Osteoblast (primary cell): ENCODE data around the gene EML3. TPM values are rescaled to one million over a fixed set of nuclear protein-coding genes. Genes with fewer than 3 reads are reported as not detected.
A peak's percentile ranks its signal among the peaks of the same experiment; 100 is the strongest.

Experiments used
- DNase-seq: peaks from one replicate; pipeline ENCODE4 v3.0.0; 2011; ENCODE audit warnings: low spot score, mixed read lengths; ENCODE audit not compliant: insufficient read length; ENCODE audit errors: missing footprints
- H2AFZ ChIP-seq: 2 replicates; pipeline ENCODE4 v1.6.0; 2011; ENCODE audit warnings: mild to moderate bottlenecking, low read length
- H3K27ac ChIP-seq: 2 replicates; pipeline ENCODE4 v1.5.1; 2011; ENCODE audit warnings: mild to moderate bottlenecking, low read depth, low read length, moderate library complexity
- H3K27me3 ChIP-seq: 2 replicates; pipeline ENCODE4 v1.6.0; 2012; ENCODE audit warnings: mild to moderate bottlenecking, control low read depth, inconsistent platforms, low read length, moderate library complexity; ENCODE audit not compliant: insufficient read depth
- H3K36me3 ChIP-seq: 2 replicates; pipeline ENCODE4 v1.5.1; 2011; ENCODE audit warnings: mild to moderate bottlenecking, low read length, control low read depth, moderate library complexity; ENCODE audit not compliant: insufficient read depth
- H3K4me1 ChIP-seq: 2 replicates; pipeline ENCODE4 v1.5.1; 2011; ENCODE audit warnings: mild to moderate bottlenecking, low read length, control low read depth, moderate library complexity; ENCODE audit not compliant: insufficient read depth
- H3K4me2 ChIP-seq: 2 replicates; pipeline ENCODE4 v1.6.0; 2011; ENCODE audit warnings: mild to moderate bottlenecking, low read length; ENCODE audit not compliant: insufficient read depth
- H3K4me3 ChIP-seq: fragments of 200-600 bp; sonication (generic); 3 replicates; pipeline ENCODE4 v1.5.1; 2012; ENCODE audit warnings: mild to moderate bottlenecking, low read length, inconsistent platforms; ENCODE audit not compliant: insufficient read depth
- H3K79me2 ChIP-seq: 2 replicates; pipeline ENCODE4 v1.6.0; 2012; ENCODE audit warnings: mild to moderate bottlenecking, low read length, control low read depth, inconsistent platforms; ENCODE audit not compliant: insufficient read depth
- H3K9me3 ChIP-seq: 2 replicates; pipeline ENCODE4 v1.5.1; 2011; ENCODE audit warnings: low read depth, low read length, control low read depth
- H4K20me1 ChIP-seq: 2 replicates; pipeline ENCODE4 v1.6.0; 2012; ENCODE audit warnings: mild to moderate bottlenecking, low read length, control low read depth; ENCODE audit not compliant: insufficient read depth
- total RNA-seq: library from RNA; depleted of rRNA; stranded (reverse); fragments of >200 nt; gene quantifications from 2 replicates; pipeline ENCODE4 v1.2.3, GENCODE V29; 2012
- TF ChIP-seq, protein P1 (sequence below): IDR thresholded peaks from 2 replicates; pipeline ENCODE4 v1.5.1; 2011; ENCODE audit warnings: mild to moderate bottlenecking, low read depth, low read length, moderate library complexity; ENCODE audit errors: extremely low read depth

EML3 gene
- total RNA-seq, 1 donor = 26.4 TPM

DNA sequence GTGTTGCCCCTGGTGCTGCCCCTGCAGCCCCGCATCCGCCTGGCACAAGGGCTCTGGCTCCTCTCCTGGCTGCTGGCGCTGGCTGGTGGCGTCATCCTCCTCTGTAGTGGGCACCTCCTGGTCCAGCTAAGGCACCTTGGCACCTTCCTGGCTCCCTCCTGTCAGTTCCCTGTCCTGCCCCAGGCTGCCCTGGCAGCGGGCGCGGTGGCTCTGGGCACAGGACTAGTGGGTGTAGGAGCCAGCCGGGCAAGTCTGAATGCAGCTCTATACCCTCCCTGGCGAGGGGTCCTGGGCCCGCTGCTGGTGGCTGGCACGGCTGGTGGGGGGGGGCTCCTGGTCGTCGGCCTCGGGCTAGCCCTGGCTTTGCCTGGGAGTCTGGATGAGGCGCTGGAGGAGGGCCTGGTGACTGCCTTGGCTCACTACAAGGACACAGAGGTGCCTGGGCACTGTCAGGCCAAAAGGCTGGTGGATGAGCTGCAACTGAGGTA, 760 bp upstream of the EML3 start:
- DNase-seq = peak; percentile 85
- TF ChIP-seq, protein P1, sequence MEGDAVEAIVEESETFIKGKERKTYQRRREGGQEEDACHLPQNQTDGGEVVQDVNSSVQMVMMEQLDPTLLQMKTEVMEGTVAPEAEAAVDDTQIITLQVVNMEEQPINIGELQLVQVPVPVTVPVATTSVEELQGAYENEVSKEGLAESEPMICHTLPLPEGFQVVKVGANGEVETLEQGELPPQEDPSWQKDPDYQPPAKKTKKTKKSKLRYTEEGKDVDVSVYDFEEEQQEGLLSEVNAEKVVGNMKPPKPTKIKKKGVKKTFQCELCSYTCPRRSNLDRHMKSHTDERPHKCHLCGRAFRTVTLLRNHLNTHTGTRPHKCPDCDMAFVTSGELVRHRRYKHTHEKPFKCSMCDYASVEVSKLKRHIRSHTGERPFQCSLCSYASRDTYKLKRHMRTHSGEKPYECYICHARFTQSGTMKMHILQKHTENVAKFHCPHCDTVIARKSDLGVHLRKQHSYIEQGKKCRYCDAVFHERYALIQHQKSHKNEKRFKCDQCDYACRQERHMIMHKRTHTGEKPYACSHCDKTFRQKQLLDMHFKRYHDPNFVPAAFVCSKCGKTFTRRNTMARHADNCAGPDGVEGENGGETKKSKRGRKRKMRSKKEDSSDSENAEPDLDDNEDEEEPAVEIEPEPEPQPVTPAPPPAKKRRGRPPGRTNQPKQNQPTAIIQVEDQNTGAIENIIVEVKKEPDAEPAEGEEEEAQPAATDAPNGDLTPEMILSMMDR = no peak
- H3K4me3 ChIP-seq = peak overlapping the region; percentile 92
- peak overlapping the region; percentile 51 for H2AFZ ChIP-seq
- H3K9me3 ChIP-seq = no peaks in the 10 kb centered on the region
- no peaks in the 10 kb centered on the region for H3K27me3 ChIP-seq
- peaks cover 11% of the 10 kb centered on the region for H3K4me1 ChIP-seq
- peak overlapping the region; percentile 98 for H3K4me2 ChIP-seq
- H3K27ac ChIP-seq = peak overlapping the region; percentile 45
- H3K36me3 ChIP-seq = peaks cover 29% of the 10 kb centered on the region
- H4K20me1 ChIP-seq = peaks cover 2% of the 10 kb centered on the region
- H3K79me2 ChIP-seq = peaks cover 11% of the 10 kb centered on the region

DNA sequence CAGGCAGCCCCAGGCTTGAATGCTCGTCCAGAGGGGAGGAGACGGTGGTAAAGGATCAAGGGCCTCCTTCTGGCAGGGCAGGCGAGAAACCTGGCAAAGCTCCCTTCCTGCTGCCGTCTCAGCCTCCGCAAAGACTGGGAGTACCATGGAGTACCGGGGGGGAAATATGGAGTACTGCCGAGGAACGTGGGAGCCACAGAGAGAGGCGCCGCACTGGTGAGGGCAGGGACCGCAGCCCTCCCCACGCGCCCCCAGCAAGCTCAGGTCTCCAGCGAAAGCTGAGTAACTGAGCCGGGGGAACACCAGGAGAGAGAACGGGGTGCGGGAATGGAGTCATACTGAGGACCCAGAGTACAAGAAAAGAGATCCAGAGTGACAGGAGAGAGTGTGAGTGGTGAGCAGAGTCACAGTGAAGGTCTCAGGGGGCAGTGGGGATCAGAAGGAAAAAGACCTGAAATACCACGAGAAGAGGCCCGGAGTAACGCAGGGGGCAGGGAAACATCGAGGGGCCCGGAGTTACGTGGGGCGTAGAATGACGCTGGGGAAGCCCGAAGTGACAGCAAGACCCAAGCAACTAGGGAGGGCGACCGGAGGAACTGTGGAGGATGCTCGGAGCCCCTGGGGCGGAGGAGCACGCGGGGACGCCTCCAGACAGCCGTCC, 740 bp downstream of the EML3 start:
- H3K4me2 ChIP-seq = peak overlapping the region; percentile 98
- DNase-seq = peak; percentile 96
- peaks cover 11% of the 10 kb centered on the region for H3K79me2 ChIP-seq
- peaks cover 32% of the 10 kb centered on the region for H3K36me3 ChIP-seq
- TF ChIP-seq, protein P1 = no peak
- H2AFZ ChIP-seq = peak overlapping the region; percentile 94
- no peaks in the 10 kb centered on the region for H3K9me3 ChIP-seq
- H3K27me3 ChIP-seq = no peaks in the 10 kb centered on the region
- H3K4me1 ChIP-seq = peaks cover 11% of the 10 kb centered on the region
- H3K27ac ChIP-seq = peak overlapping the region; percentile 83
- H4K20me1 ChIP-seq = peaks cover 2% of the 10 kb centered on the region
- H3K4me3 ChIP-seq = peak overlapping the region; percentile 92

DNA sequence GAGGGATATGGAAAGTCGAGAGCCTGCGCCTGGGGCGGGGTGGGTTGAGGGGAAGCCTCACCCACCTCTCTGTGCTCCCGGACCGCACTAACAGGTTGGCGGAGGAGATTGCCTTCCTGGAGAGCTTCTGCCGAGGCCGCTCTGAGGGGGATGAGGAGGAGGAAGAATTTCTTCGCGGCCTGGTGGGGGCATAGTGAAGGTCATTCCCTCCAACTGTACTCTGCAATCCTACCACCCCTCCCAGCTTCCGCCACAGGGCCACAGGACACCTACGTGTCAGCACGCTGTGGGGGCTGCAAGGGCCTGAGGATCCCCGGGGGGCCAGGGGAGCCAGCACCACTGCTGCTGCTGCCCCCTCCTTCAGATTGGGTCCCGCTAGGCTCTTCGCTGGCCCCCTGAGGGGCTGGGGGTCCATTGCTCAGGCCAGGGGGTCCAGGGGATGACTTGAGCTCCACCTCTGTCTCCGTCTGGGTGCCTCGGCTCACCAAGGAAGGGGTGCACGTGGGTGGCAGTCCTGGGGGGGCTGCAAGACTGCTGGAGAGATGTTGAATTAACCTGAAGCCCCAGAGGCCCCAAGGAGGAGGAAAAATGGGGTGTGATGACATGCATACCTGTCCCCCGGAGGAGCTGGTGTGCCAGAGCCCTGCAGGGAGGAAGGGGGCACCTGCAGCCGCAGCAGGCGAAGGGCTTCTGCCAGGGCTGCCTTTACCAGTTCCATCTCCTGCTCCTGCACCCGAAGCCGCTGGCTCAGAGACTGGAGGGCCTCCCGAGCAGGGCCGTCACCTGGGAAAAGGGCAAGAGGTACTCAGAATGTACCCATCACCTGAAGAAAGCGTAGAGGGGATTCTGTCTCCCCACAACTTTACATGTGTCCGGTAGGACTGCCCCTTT, 1.5 kb downstream of the EML3 start:
- TF ChIP-seq, protein P1 = no peak
- Histone ChIP-seq H3K36me3 (peaks cover 30% of the 10 kb centered on the region), H3K27me3 (no peaks in the 10 kb centered on the region), H2AFZ (peak overlapping the region; percentile 94), H3K27ac (peak overlapping the region; percentile 83), H3K9me3 (no peaks in the 10 kb centered on the region), H3K4me1 (peaks cover 11% of the 10 kb centered on the region), H3K79me2 (peaks cover 11% of the 10 kb centered on the region), H3K4me3 (peak overlapping the region; percentile 92), H3K4me2 (peak overlapping the region; percentile 98), H4K20me1 (peaks cover 2% of the 10 kb centered on the region)
- DNase-seq = no peak

DNA sequence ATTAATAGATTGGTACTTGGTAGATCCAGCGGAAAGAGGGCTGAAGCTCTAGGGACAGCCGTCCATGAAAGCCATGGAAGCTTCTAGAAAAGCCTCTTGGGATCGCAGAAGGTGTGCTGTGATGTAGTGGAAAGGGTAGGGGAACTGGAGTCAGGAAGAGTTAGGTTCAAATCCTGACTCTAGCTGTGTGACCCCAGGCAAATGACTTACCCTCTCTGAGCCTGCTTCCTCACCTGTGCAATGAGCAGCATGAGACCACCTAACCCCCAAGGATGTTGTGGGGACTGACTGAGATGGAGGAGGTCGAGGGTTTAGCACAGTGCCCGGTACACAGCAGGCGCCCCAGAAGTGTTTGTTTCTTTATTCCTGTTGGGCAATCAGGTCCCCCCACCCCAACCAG, 2.2 kb downstream of the EML3 start:
- Histone ChIP-seq H3K9me3 (no peaks in the 10 kb centered on the region), H3K79me2 (peaks cover 11% of the 10 kb centered on the region)
- TF ChIP-seq, protein P1 = no peak

More for the DNA sequence above, 2.2 kb downstream of the EML3 start:
- no peak overlapping the region for H3K4me2 ChIP-seq
- H3K4me3 ChIP-seq = no peak overlapping the region
- DNase-seq = no peak
- H3K27me3 ChIP-seq = no peaks in the 10 kb centered on the region
- peaks cover 32% of the 10 kb centered on the region for H3K36me3 ChIP-seq
- peaks cover 2% of the 10 kb centered on the region for H4K20me1 ChIP-seq
- no peak overlapping the region for H2AFZ ChIP-seq
- no peak overlapping the region for H3K27ac ChIP-seq
- peaks cover 11% of the 10 kb centered on the region for H3K4me1 ChIP-seq
